ENCODE measurements around the gene ADAMTS8.

The ADAMTS8 gene

GRCh38 chr11:130399196-130399595, 29.2 kb downstream of the ADAMTS8 start:
- DNase-seq, result no peak
- no peaks in the 10 kb centered on the region for H3K9me3 ChIP-seq (replicated peaks; ENCODE audit: insufficient read depth, low read length)
- no peaks in the 10 kb centered on the region for H3K79me2 ChIP-seq (ENCODE audit: low read length)
- H3K4me3 ChIP-seq (ENCODE audit: low read length), result no peak overlapping the region
- no peaks in the 10 kb centered on the region for H3K36me3 ChIP-seq (replicated peaks; ENCODE audit: insufficient read depth, low read length)
- H3F3A ChIP-seq (ENCODE audit: insufficient read depth, low read length), result no peaks in the 10 kb centered on the region
- H3K4me2 ChIP-seq (ENCODE audit: low read depth, low read length), result no peak overlapping the region
- H4K20me1 ChIP-seq (ENCODE audit: insufficient read depth, low read length), result no peaks in the 10 kb centered on the region
- H2AFZ ChIP-seq (ENCODE audit: low read length), result no peak overlapping the region
- no peaks in the 10 kb centered on the region for H3K27me3 ChIP-seq (replicated peaks; ENCODE audit: insufficient read depth, low read length)
- H3K27ac ChIP-seq (ENCODE audit: low read length), result no peak overlapping the region
- no peaks in the 10 kb centered on the region for H3K4me1 ChIP-seq (ENCODE audit: low read length)
- no peaks in the 10 kb centered on the region for H3K9me2 ChIP-seq (replicated peaks; ENCODE audit: insufficient read depth, low read length)
- no peak overlapping the region for H3K9ac ChIP-seq (ENCODE audit: low read length)
- no peak for TF ChIP-seq EZH2phosphoT487 (IDR thresholded peaks at IDR 0.05; ENCODE audit: low read length)
- no peak for TF ChIP-seq EZH2 (optimal IDR thresholded peaks at IDR 0.05; ENCODE audit: low read depth, low read length)
- TF ChIP-seq CTCF (IDR thresholded peaks at IDR 0.05; ENCODE audit: low read length), result no peak

GRCh38 chr11:130397780-130398179, 30.6 kb downstream of the ADAMTS8 start:
- Histone ChIP-seq H3K79me2 (ENCODE audit: low read length) (no peaks in the 10 kb centered on the region), H3K36me3 (replicated peaks; ENCODE audit: insufficient read depth, low read length) (no peaks in the 10 kb centered on the region), H3K4me1 (ENCODE audit: low read length) (no peaks in the 10 kb centered on the region), H3F3A (ENCODE audit: insufficient read depth, low read length) (no peaks in the 10 kb centered on the region), H2AFZ (ENCODE audit: low read length) (no peak overlapping the region), H3K27me3 (replicated peaks; ENCODE audit: insufficient read depth, low read length) (no peaks in the 10 kb centered on the region), H3K9ac (ENCODE audit: low read length) (no peak overlapping the region), H3K9me2 (replicated peaks; ENCODE audit: insufficient read depth, low read length) (no peaks in the 10 kb centered on the region), H3K4me3 (ENCODE audit: low read length) (no peak overlapping the region), H3K4me2 (ENCODE audit: low read depth, low read length) (no peak overlapping the region), H3K9me3 (replicated peaks; ENCODE audit: insufficient read depth, low read length) (no peaks in the 10 kb centered on the region), H4K20me1 (ENCODE audit: insufficient read depth, low read length) (no peaks in the 10 kb centered on the region), H3K27ac (ENCODE audit: low read length) (no peak overlapping the region)
- no peak for TF ChIP-seq CTCF (IDR thresholded peaks at IDR 0.05; ENCODE audit: low read length)
- TF ChIP-seq EZH2phosphoT487 (IDR thresholded peaks at IDR 0.05; ENCODE audit: low read length), result no peak
- no peak for TF ChIP-seq EZH2 (optimal IDR thresholded peaks at IDR 0.05; ENCODE audit: low read depth, low read length)
- no peak for DNase-seq

GRCh38 chr11:130396965-130397364, 31.4 kb downstream of the ADAMTS8 start:
- DNase-seq, result no peak
- Histone ChIP-seq H3K79me2 (ENCODE audit: low read length) (no peaks in the 10 kb centered on the region), H3K9ac (ENCODE audit: low read length) (no peak overlapping the region), H3K4me1 (ENCODE audit: low read length) (no peaks in the 10 kb centered on the region), H3K9me3 (replicated peaks; ENCODE audit: insufficient read depth, low read length) (no peaks in the 10 kb centered on the region), H3K27ac (ENCODE audit: low read length) (no peak overlapping the region), H3K36me3 (replicated peaks; ENCODE audit: insufficient read depth, low read length) (no peaks in the 10 kb centered on the region), H2AFZ (ENCODE audit: low read length) (no peak overlapping the region), H3K4me2 (ENCODE audit: low read depth, low read length) (no peak overlapping the region), H3K4me3 (ENCODE audit: low read length) (no peak overlapping the region), H3K27me3 (replicated peaks; ENCODE audit: insufficient read depth, low read length) (no peaks in the 10 kb centered on the region), H3K9me2 (replicated peaks; ENCODE audit: insufficient read depth, low read length) (no peaks in the 10 kb centered on the region), H4K20me1 (ENCODE audit: insufficient read depth, low read length) (no peaks in the 10 kb centered on the region), H3F3A (ENCODE audit: insufficient read depth, low read length) (no peaks in the 10 kb centered on the region)
- TF ChIP-seq EZH2 (optimal IDR thresholded peaks at IDR 0.05; ENCODE audit: low read depth, low read length), result no peak
- TF ChIP-seq CTCF (IDR thresholded peaks at IDR 0.05; ENCODE audit: low read length), result no peak

Data from MM.1S (cell line).